ENCODE measurements around the gene SS18L1.
A peak's percentile ranks its signal among the peaks of the same experiment; 100 is the strongest.

DNA sequence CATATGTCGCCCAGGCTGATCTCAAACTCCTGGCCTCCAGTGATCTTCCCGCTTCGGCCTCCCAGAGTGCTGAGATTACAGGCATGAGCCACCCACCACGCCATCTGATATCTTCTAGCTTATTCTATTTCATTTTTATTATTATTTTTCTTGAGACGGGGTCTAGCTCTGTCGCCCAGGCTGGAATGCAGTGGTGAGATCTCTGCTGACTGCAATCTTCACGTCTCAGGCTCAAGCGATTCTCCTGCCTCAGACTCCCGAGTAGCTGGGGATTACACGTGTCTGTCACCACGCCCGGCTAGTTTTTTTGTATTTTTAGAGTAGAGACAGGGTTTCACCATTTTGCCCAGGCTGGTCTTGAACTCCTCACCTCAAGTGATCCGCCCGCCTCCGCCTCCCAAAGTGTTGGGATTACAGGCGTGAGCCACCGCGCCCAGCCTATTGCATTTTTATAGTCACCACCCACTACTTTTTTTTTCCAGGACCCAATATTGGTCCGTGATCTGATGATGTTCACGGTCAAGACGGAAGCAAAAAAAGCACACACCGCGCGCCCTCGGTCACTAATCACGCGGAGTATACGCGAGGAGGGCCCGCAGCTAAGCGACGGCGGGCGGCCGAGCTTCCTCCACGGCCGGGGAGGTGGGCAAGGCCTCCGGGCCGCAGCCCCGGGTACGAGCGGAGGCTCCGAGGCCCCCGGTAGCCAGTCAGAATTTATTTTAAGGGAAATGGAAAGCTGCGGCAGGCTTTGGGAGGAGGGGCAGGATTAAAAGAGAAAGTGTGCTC is 22.4 kb upstream of the SS18L1 start:
- TF ChIP-seq POLR2AphosphoS5 (IDR thresholded peaks at IDR 0.05), result peak; percentile 27
- TF ChIP-seq, protein P1, sequence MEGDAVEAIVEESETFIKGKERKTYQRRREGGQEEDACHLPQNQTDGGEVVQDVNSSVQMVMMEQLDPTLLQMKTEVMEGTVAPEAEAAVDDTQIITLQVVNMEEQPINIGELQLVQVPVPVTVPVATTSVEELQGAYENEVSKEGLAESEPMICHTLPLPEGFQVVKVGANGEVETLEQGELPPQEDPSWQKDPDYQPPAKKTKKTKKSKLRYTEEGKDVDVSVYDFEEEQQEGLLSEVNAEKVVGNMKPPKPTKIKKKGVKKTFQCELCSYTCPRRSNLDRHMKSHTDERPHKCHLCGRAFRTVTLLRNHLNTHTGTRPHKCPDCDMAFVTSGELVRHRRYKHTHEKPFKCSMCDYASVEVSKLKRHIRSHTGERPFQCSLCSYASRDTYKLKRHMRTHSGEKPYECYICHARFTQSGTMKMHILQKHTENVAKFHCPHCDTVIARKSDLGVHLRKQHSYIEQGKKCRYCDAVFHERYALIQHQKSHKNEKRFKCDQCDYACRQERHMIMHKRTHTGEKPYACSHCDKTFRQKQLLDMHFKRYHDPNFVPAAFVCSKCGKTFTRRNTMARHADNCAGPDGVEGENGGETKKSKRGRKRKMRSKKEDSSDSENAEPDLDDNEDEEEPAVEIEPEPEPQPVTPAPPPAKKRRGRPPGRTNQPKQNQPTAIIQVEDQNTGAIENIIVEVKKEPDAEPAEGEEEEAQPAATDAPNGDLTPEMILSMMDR (IDR thresholded peaks at IDR 0.05), result no peak
